H1 (cell line): ENCODE results near the gene NR2F2. TPM values are rescaled to one million over a fixed set of nuclear protein-coding genes. Genes with fewer than 3 reads are reported as not detected.
A peak's percentile ranks its signal among the peaks of the same experiment; 100 is the strongest.

Source experiments
- CTCF ChIA-PET: fragments of 300-600 bp; sonication (Branson Sonifier 250); formaldehyde crosslinking; loops from one replicate; lab custom pipeline; 2021; ENCODE audit not compliant: partially characterized antibody; lab: Charles Lee
- POLR2A ChIA-PET: fragments of 300-600 bp; sonication (Branson Sonifier 250); formaldehyde crosslinking; loops from one replicate; lab custom pipeline; 2021; ENCODE audit warnings: inconsistent platforms; ENCODE audit not compliant: partially characterized antibody; lab: Charles Lee
- DNase-seq, 2 experiments: peaks; one replicate each; pipeline versions ENCODE4 v3.0.0 to v3.0.0-alpha.2; 2010 to 2022; ENCODE audit warnings: low spot score in 2 of 2, low read depth in 1 of 2, mixed read lengths in 1 of 2
- FAIRE-seq: peaks from 2 replicates; lab custom pipeline; 2011; peaks lifted over from hg19 to GRCh38; lab: Jason Lieb, UNC
- H2AFZ ChIP-seq: 2 replicates; pipeline ENCODE4 v1.8.1; 2012; ENCODE audit warnings: low read length, inconsistent platforms
- H2AK5ac ChIP-seq: 2 replicates; pipeline ENCODE4 v1.6.1; 2013; ENCODE audit warnings: low read depth, low read length
- H2BK120ac ChIP-seq: replicated peaks from 2 replicates; pipeline ENCODE3; 2013; ENCODE audit warnings: low read depth, low read length, inconsistent platforms
- H2BK12ac ChIP-seq: 2 replicates; pipeline ENCODE4 v1.6.1; 2013; ENCODE audit warnings: low read depth, low read length
- H2BK15ac ChIP-seq: 2 replicates; pipeline ENCODE4 v1.6.1; 2013; ENCODE audit warnings: low read length
- H2BK20ac ChIP-seq: 2 replicates; pipeline ENCODE4 v1.6.1; 2013; ENCODE audit warnings: low read length
- H2BK5ac ChIP-seq: 2 replicates; pipeline ENCODE4 v1.6.1; 2013; ENCODE audit warnings: low read depth, low read length
- H3K14ac ChIP-seq: 2 replicates; pipeline ENCODE4 v1.6.1; 2013; ENCODE audit warnings: inconsistent platforms; ENCODE audit not compliant: insufficient read length
- H3K18ac ChIP-seq: 2 replicates; pipeline ENCODE4 v1.6.1; 2013; ENCODE audit warnings: low read length; ENCODE audit errors: extremely low read depth
- H3K23ac ChIP-seq: 2 replicates; pipeline ENCODE4 v1.6.1; 2013; ENCODE audit warnings: inconsistent platforms; ENCODE audit not compliant: insufficient read length
- H3K23me2 ChIP-seq: 2 replicates; pipeline ENCODE4 v1.6.1; 2013; ENCODE audit warnings: low read depth, low read length
- H3K27ac ChIP-seq: 2 replicates; pipeline ENCODE4 v1.6.1; 2011; ENCODE audit warnings: low read depth, low read length, inconsistent platforms
- H3K27me3 ChIP-seq, 4 experiments: replicated peaks in 1 of 4; 1 replicate in 1 of 4; 2 replicates in 3 of 4; pipeline versions ENCODE4 v1.6.1 to v1.8.1; 2011 to 2013; ENCODE audit warnings: low read length in 3 of 4, mild to moderate bottlenecking in 3 of 4, inconsistent platforms in 2 of 4, mixed read lengths in 2 of 4, moderate library complexity in 1 of 4; ENCODE audit not compliant: control insufficient read depth in 3 of 4, insufficient read depth in 3 of 4; ENCODE audit errors: extremely low read depth in 1 of 4
- H3K36me3 ChIP-seq, 4 experiments: 2 replicates each; pipeline versions ENCODE4 v1.6.1 to v1.8.1; 2011 to 2013; ENCODE audit warnings: mild to moderate bottlenecking in 4 of 4, low read length in 3 of 4, moderate library complexity in 2 of 4, control low read depth in 1 of 4, inconsistent platforms in 1 of 4; ENCODE audit not compliant: insufficient read depth in 4 of 4, control insufficient read depth in 2 of 4
- H3K4ac ChIP-seq: replicated peaks from 2 replicates; pipeline ENCODE3; 2013; ENCODE audit warnings: low read length, low read depth, mixed read lengths, inconsistent platforms; ENCODE audit not compliant: insufficient read length
- H3K4me1 ChIP-seq, 4 experiments: replicated peaks in 1 of 4; 1 replicate in 1 of 4; 2 replicates in 3 of 4; pipeline versions ENCODE4 v1.6.1 to v1.8.1; 2011 to 2013; ENCODE audit warnings: low read length in 3 of 4, inconsistent platforms in 2 of 4, mixed read lengths in 1 of 4; ENCODE audit not compliant: insufficient read depth in 4 of 4, control insufficient read depth in 3 of 4
- H3K4me2 ChIP-seq, 2 experiments: 2 replicates each; pipeline versions ENCODE4 v1.6.1 to v1.8.1; 2011 to 2013; ENCODE audit warnings: low read depth in 2 of 2, low read length in 2 of 2, control low read depth in 1 of 2, inconsistent platforms in 1 of 2, mild to moderate bottlenecking in 1 of 2; ENCODE audit not compliant: insufficient read depth in 1 of 2
- H3K4me3 ChIP-seq, 4 experiments: fragments of 200-600, 300-600 bp in 1 of 4; sonication (generic), shearing (Covaris generic), sonication (Bioruptor Twin) in 1 of 4; 2 replicates each; pipeline versions ENCODE4 v1.5.1 to v1.8.1; 2011 to 2016; ENCODE audit warnings: low read length in 4 of 4, low read depth in 3 of 4, control low read depth in 2 of 4, inconsistent platforms in 2 of 4, mild to moderate bottlenecking in 2 of 4, mixed read lengths in 1 of 4, moderate library complexity in 1 of 4; ENCODE audit not compliant: insufficient read depth in 2 of 4; ENCODE audit errors: extremely low read depth in 1 of 4
- H3K56ac ChIP-seq: replicated peaks from 2 replicates; pipeline ENCODE3; 2013; ENCODE audit warnings: low read depth, mild to moderate bottlenecking, mixed read lengths, low read length, inconsistent platforms; ENCODE audit not compliant: insufficient read length
- H3K79me1 ChIP-seq: 2 replicates; pipeline ENCODE4 v1.6.1; 2013; ENCODE audit warnings: low read depth, low read length, control low read depth
- H3K79me2 ChIP-seq, 2 experiments: 2 replicates each; pipeline versions ENCODE4 v1.6.1 to v1.8.1; 2012 to 2013; ENCODE audit warnings: low read length in 2 of 2, mild to moderate bottlenecking in 2 of 2, inconsistent platforms in 1 of 2; ENCODE audit not compliant: insufficient read depth in 2 of 2, control insufficient read depth in 1 of 2
- H3K9ac ChIP-seq, 4 experiments: replicated peaks in 1 of 4; 1 replicate in 1 of 4; 2 replicates in 3 of 4; pipeline versions ENCODE4 v1.6.1 to v1.8.1; 2011 to 2013; ENCODE audit warnings: low read depth in 3 of 4, low read length in 3 of 4, control low read depth in 2 of 4, mild to moderate bottlenecking in 2 of 4, moderate library complexity in 2 of 4, inconsistent platforms in 1 of 4; ENCODE audit errors: extremely low read depth in 1 of 4
- H3K9me3 ChIP-seq, 2 experiments: 2 replicates each; pipeline versions ENCODE4 v1.6.1 to v1.8.1; 2012 to 2013; ENCODE audit warnings: mild to moderate bottlenecking in 2 of 2, moderate library complexity in 2 of 2, control low read depth in 1 of 2, inconsistent platforms in 1 of 2, low read depth in 1 of 2, low read length in 1 of 2, mixed read lengths in 1 of 2; ENCODE audit not compliant: insufficient read depth in 2 of 2
- H4K20me1 ChIP-seq, 2 experiments: replicated peaks in 1 of 2; 2 replicates each; pipeline versions ENCODE3 to v1.8.1; 2011 to 2013; ENCODE audit warnings: inconsistent platforms in 2 of 2, low read length in 2 of 2, mild to moderate bottlenecking in 1 of 2; ENCODE audit not compliant: insufficient read depth in 2 of 2, control insufficient read depth in 1 of 2
- H4K5ac ChIP-seq: 2 replicates; pipeline ENCODE4 v1.6.1; 2013; ENCODE audit warnings: low read length, low read depth, mixed read lengths, inconsistent platforms; ENCODE audit not compliant: insufficient read length
- H4K8ac ChIP-seq: 2 replicates; pipeline ENCODE4 v1.8.0; 2013; ENCODE audit warnings: mild to moderate bottlenecking, moderate library complexity, low read length, inconsistent platforms; ENCODE audit not compliant: insufficient read depth; ENCODE audit errors: extremely low read depth
- H4K91ac ChIP-seq: replicated peaks from 2 replicates; pipeline ENCODE3; 2013; ENCODE audit warnings: low read length, mixed read lengths, inconsistent platforms; ENCODE audit not compliant: insufficient read length
- KDM1A ChIP-seq: fragments of 200-600, 300-600 bp; sonication (generic); IDR thresholded peaks from 2 replicates; pipeline ENCODE4 v1.7.1; 2016; ENCODE audit warnings: mild to moderate bottlenecking, low read length, borderline replicate concordance
- NRF1 ChIP-seq: IDR thresholded peaks from 2 replicates; pipeline ENCODE4 v1.6.1; 2011; ENCODE audit warnings: mild to moderate bottlenecking, low read depth, low read length, improper control_type of control experiment
- POLR2AphosphoS5 ChIP-seq: IDR thresholded peaks from 2 replicates; pipeline ENCODE4 v1.6.1; 2011; ENCODE audit warnings: low read depth, low read length
- RAD21 ChIP-seq, 2 experiments: IDR thresholded peaks in 1 of 2; conservative IDR thresholded peaks in 1 of 2; 2 replicates each; pipeline ENCODE4 v1.6.1; 2011; ENCODE audit warnings: low read depth in 2 of 2, low read length in 2 of 2, improper control_type of control experiment in 1 of 2, inconsistent platforms in 1 of 2, mild to moderate bottlenecking in 1 of 2, moderate library complexity in 1 of 2
- RBBP5 ChIP-seq: IDR thresholded peaks from 2 replicates; pipeline ENCODE4 v1.7.1; 2012; ENCODE audit warnings: low read depth, mild to moderate bottlenecking, inconsistent platforms, low read length, moderate library complexity, borderline replicate concordance
- WGBS, 2 experiments: shearing (Covaris generic) in 1 of 2; methylation state at CpG; one replicate each; pipeline versions ENCODE4 v1.1.6 to v1.1.7; 2013 to 2015; ENCODE audit warnings: low lambda C conversion rate in 2 of 2, mixed read lengths in 2 of 2, inconsistent platforms in 1 of 2, low coverage in 1 of 2, missing lambda C conversion rate in 1 of 2; ENCODE audit not compliant: insufficient replicate concordance in 2 of 2, insufficient coverage in 1 of 2, insufficient read length in 1 of 2; ENCODE audit errors: extremely low coverage in 1 of 2, missing lambda C conversion rate in 1 of 2; 5-methylcytosine and 5-hydroxymethylcytosine counted together
- polyA plus RNA-seq, 7 experiments: library from polyadenylated mRNA; depleted of rRNA in 3 of 7; stranded (reverse) in 5 of 7; unstranded in 2 of 7; fragments of >200 nt in 5 of 7; fragments of 200-250 nt in 2 of 7; gene quantifications; 1 replicate in 5 of 7; 2 replicates in 1 of 7; 4 replicates in 1 of 7; pipeline versions ENCODE4 v1.2.1 to v1.2.3, GENCODE V29; 2011 to 2013; ENCODE audit warnings: missing spikeins in 2 of 7, mixed read lengths in 2 of 7
- total RNA-seq: library from RNA; stranded (reverse); fragmentation: NEBNext Ultra II Directional; extraction: Animal tissue kit (Norgen Biotek cat#: 25700); gene quantifications from 2 replicates; pipeline ENCODE4 v1.2.1, GENCODE V29; 2021

The NR2F2 gene
- total and polyA plus RNA-seq, 2 of the 8 experiments (the other 6 are each of a cell fraction or from before 2014, with no cell fraction given), result 0.03 TPM; not detected in 1

DNA sequence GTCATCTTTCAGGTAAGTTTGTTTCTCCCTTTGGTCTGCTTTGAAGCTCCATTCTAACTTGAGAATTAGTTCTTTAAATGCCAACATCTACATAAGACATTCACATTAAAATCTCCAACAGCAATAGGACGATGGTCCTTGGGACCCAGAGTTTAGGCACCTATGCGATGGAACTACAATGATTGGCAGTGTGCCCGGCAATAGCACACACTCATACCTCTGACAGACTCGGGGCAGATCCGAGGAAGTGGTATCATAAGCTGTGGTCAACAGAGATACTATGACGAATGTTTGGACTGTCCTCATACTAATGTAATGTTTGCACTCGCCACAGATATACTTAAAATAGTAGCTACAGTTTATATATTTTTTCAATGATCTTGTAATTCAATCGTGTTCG, 34.2 kb upstream of the NR2F2 start:
- H2BK5ac ChIP-seq, result no peak overlapping the region
- peaks cover 0 to 9% (median 6%) of the 10 kb centered on the region in 4 experiments; a peak in 4 of 7 replicates for H3K4me1 ChIP-seq
- H3K36me3 ChIP-seq, result no peaks in the 10 kb centered on the region; a peak in 1 of 8 replicates
- POLR2A ChIA-PET, result no interaction called here
- 0 out of 2 replicates have a peak overlapping the region, but pooled peaks have one; percentile 69 for H2BK20ac ChIP-seq
- CTCF ChIA-PET, result interaction anchor here (0.7 to 1.2 kb wide), 4 partner anchors 14 to 1721 kb away, joined by 3 read pairs; no protein-coding TSS in a partner anchor
- TF ChIP-seq RAD21 (IDR thresholded peaks at IDR 0.05 in 1 of 2, conservative IDR thresholded peaks at IDR 0.05 in 1 of 2; ENCODE audit: low read depth in 2 of 2, low read length in 2 of 2) (no peak), POLR2AphosphoS5 (no peak), NRF1 (no peak), RBBP5 (no peak), KDM1A (no peak)
- no peak overlapping the region for H3K18ac ChIP-seq
- no peak overlapping the region for H3K4me2 ChIP-seq
- no peaks in the 10 kb centered on the region for H4K20me1 ChIP-seq
- H4K5ac ChIP-seq, result no peak overlapping the region
- no peak overlapping the region for H2BK12ac ChIP-seq
- no peak overlapping the region for H3K4ac ChIP-seq
- no peak overlapping the region for H2AK5ac ChIP-seq
- H3K27ac ChIP-seq, result no peak overlapping the region
- no peak overlapping the region for H3K56ac ChIP-seq
- no peak overlapping the region for H3K4me3 ChIP-seq
- H4K8ac ChIP-seq, result no peak overlapping the region
- H3K79me2 ChIP-seq, result no peaks in the 10 kb centered on the region
- H3K9ac ChIP-seq, result no peak overlapping the region
- FAIRE-seq, result no peak
- no peak overlapping the region for H2BK120ac ChIP-seq
- no peak overlapping the region for H3K14ac ChIP-seq
- H3K23me2 ChIP-seq, result no peaks in the 10 kb centered on the region
- no peaks in the 10 kb centered on the region for H3K79me1 ChIP-seq
- H3K9me3 ChIP-seq, result peaks cover 11% of the 10 kb centered on the region in 2 experiments; a peak in 3 of 4 replicates
- no peaks in the 10 kb centered on the region for H3K27me3 ChIP-seq
- no peak overlapping the region for H2AFZ ChIP-seq
- WGBS, 2 experiments, result 93% methylated on average over 9 of the region's 9 CpGs; no CpG with 5 or more reads in 1 of the 2 experiments
- no peak overlapping the region for H3K23ac ChIP-seq
- no peak overlapping the region for H4K91ac ChIP-seq
- no peak overlapping the region for H2BK15ac ChIP-seq
- no peak for DNase-seq
